Small intestine (tissue), 7 donors: ENCODE results near the gene TSPAN5. TPM values are rescaled to one million over a fixed set of nuclear protein-coding genes. Genes with fewer than 3 reads are reported as not detected.
"Not testable (repeated sequence)": the region's sequence is repeated elsewhere in the genome, so short reads cannot be mapped to it uniquely, and the experiment has no call there.

Source experiments
- DNase-seq, 2 donors: peaks; one replicate each; pipeline versions ENCODE4 v3.0.0 to v3.0.0-alpha.2; 2013
- FAIRE-seq: peaks from 2 replicates; lab custom pipeline; 2012; peaks lifted over from hg19 to GRCh38; lab: Jason Lieb, UNC
- H3K27ac ChIP-seq, 3 donors: one replicate each; pipeline ENCODE4 v1.5.1; 2013; ENCODE audit warnings: low read length in 2 of 3, mild to moderate bottlenecking in 2 of 3, control low read depth in 1 of 3, inconsistent platforms in 1 of 3, low read depth in 1 of 3, moderate library complexity in 1 of 3
- H3K27me3 ChIP-seq, 3 donors: one replicate each; pipeline ENCODE4 v1.6.1; 2013; ENCODE audit warnings: low read length in 3 of 3, inconsistent platforms in 1 of 3; ENCODE audit not compliant: control insufficient read depth in 3 of 3, insufficient read depth in 3 of 3
- H3K36me3 ChIP-seq, 3 donors: one replicate each; pipeline ENCODE4 v1.6.1; 2013; ENCODE audit warnings: low read length in 3 of 3, inconsistent platforms in 1 of 3, low read depth in 1 of 3, mild to moderate bottlenecking in 1 of 3, moderate library complexity in 1 of 3; ENCODE audit not compliant: control insufficient read depth in 3 of 3, insufficient read depth in 2 of 3
- H3K4me1 ChIP-seq, 3 donors: one replicate each; pipeline ENCODE4 v1.6.1; 2013; ENCODE audit warnings: low read length in 2 of 3, inconsistent platforms in 1 of 3, low read depth in 1 of 3, mild to moderate bottlenecking in 1 of 3, moderate library complexity in 1 of 3; ENCODE audit not compliant: control insufficient read depth in 3 of 3, insufficient read depth in 2 of 3
- H3K4me3 ChIP-seq, 3 donors: one replicate each; pipeline ENCODE4 v1.5.1; 2013; ENCODE audit warnings: low read length in 3 of 3, control low read depth in 1 of 3, inconsistent platforms in 1 of 3, low read depth in 1 of 3, mild to moderate bottlenecking in 1 of 3, moderate library complexity in 1 of 3
- H3K9me3 ChIP-seq, 2 donors: one replicate each; pipeline ENCODE4 v1.6.1; 2013; ENCODE audit warnings: low read depth in 1 of 2, low read length in 1 of 2; ENCODE audit not compliant: control insufficient read depth in 2 of 2, insufficient read depth in 1 of 2
- WGBS, 3 donors: extraction: QIAGEN DNeasy Blood & Tissue Kit; methylation state at CpG; one replicate each; pipeline ENCODE4 v1.1.7; 2013; 5-methylcytosine and 5-hydroxymethylcytosine counted together
- polyA plus RNA-seq, 4 donors: library from polyadenylated mRNA; stranded (reverse) in 3 of 4; unstranded in 1 of 4; fragments of 200-250 nt in 3 of 4; fragments of 120-200 nt in 1 of 4; gene quantifications; one replicate each; pipeline versions ENCODE4 v1.2.1 to v1.2.3, GENCODE V29; 2013
- donor health status: healthy with polysubstance abuse.
- donor health status: control.
- donor health status: control.
- donor health status: Bipolar disorder and iron deficiency.
- donor health status: healthy.

Gene TSPAN5
- polyA plus RNA-seq, 4 donors: 0.67 to 4.9 (median 2.2) TPM

DNA sequence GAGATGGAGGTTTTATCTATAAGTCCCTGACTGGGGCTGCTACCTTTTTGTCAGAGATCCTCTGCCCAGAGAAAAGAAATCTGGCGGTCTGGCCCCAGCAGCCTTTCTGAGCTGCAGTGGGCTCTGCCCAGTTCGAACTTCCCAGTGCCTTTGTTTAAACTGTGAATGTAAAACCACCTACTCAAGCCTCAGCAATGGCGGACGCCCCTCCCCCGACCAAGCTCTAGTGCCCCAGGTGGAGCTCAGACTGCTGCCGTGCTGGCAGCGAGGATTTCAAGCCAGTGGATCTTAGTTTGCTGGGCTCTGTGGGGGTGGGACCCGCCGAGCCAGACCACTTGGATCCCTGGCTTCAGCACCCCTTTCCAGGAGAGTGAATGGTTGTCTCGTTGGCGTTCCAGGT is 121.8 kb downstream of the TSPAN5 start:
- 92 to 98% (median 92%) methylated on average over 11 of the region's 11 CpGs for WGBS, 3 donors
- H3K27me3 ChIP-seq: no peaks in the 10 kb centered on the region
- DNase-seq (no peak), FAIRE-seq (no peak)
- no peak overlapping the region for H3K27ac ChIP-seq
- H3K4me1 ChIP-seq: no peaks in the 10 kb centered on the region
- no peaks in the 10 kb centered on the region for H3K36me3 ChIP-seq
- no peak overlapping the region for H3K4me3 ChIP-seq
- no peaks in the 10 kb centered on the region for H3K9me3 ChIP-seq

- not testable (repeated sequence) for H3K27me3 ChIP-seq, H3K4me3 ChIP-seq, H3K4me1 ChIP-seq, H3K36me3 ChIP-seq, H3K27ac ChIP-seq, H3K9me3 ChIP-seq, FAIRE-seq, DNase-seq
- WGBS, 3 donors: 80 to 87% (median 81%) methylated on average over 2 of the region's 2 CpGs
Measured at GRCh38 chr4:98534146-98534545, 124.3 kb downstream of the TSPAN5 start.

GRCh38 chr4:98530572-98530971 is 127.8 kb downstream of the TSPAN5 start:
- Histone ChIP-seq H3K36me3 (no peaks in the 10 kb centered on the region), H3K27ac (no peak overlapping the region), H3K9me3 (no peaks in the 10 kb centered on the region), H3K4me1 (peaks cover 0 to 2% (median 0%) of the 10 kb centered on the region in 3 donors), H3K27me3 (no peaks in the 10 kb centered on the region), H3K4me3 (no peak overlapping the region)
- no peak for DNase-seq
- FAIRE-seq: no peak
- WGBS, 3 donors: 96 to 99% (median 96%) methylated on average over 3 of the region's 3 CpGs

- H3K27ac ChIP-seq: no peak overlapping the region
- no peaks in the 10 kb centered on the region for H3K27me3 ChIP-seq
- no peak for DNase-seq
- H3K4me1 ChIP-seq: peaks cover 0 to 2% (median 0%) of the 10 kb centered on the region in 3 donors
- no peaks in the 10 kb centered on the region for H3K36me3 ChIP-seq
- no peak for FAIRE-seq
- H3K4me3 ChIP-seq: no peak overlapping the region
- H3K9me3 ChIP-seq: no peaks in the 10 kb centered on the region
- WGBS, 3 donors: 74 to 83% (median 80%) methylated on average over 2 of the region's 2 CpGs
Measured at GRCh38 chr4:98529970-98530569, 128.3 kb downstream of the TSPAN5 start.

- H3K27ac ChIP-seq: no peak overlapping the region
- H3K4me1 ChIP-seq: peaks cover 0 to 2% (median 0%) of the 10 kb centered on the region in 3 donors
- FAIRE-seq: no peak
- WGBS, 3 donors: 77 to 90% (median 90%) methylated on average over 3 of the region's 3 CpGs
- no peak for DNase-seq
- H3K4me3 ChIP-seq: no peak overlapping the region
- no peaks in the 10 kb centered on the region for H3K9me3 ChIP-seq
- H3K27me3 ChIP-seq: no peaks in the 10 kb centered on the region
- H3K36me3 ChIP-seq: no peaks in the 10 kb centered on the region
Measured at GRCh38 chr4:98528882-98529281, 129.5 kb downstream of the TSPAN5 start.

GRCh38 chr4:98527534-98528269 is 130.7 kb downstream of the TSPAN5 start:
- Histone ChIP-seq H3K27me3 (no peaks in the 10 kb centered on the region), H3K36me3 (no peaks in the 10 kb centered on the region), H3K9me3 (no peaks in the 10 kb centered on the region), H3K27ac (no peak overlapping the region), H3K4me3 (no peak overlapping the region), H3K4me1 (peaks cover 0 to 2% (median 0%) of the 10 kb centered on the region in 3 donors)
- DNase-seq (no peak), FAIRE-seq (no peak)
- 85 to 92% (median 90%) methylated on average over 9 of the region's 9 CpGs for WGBS, 3 donors

DNA sequence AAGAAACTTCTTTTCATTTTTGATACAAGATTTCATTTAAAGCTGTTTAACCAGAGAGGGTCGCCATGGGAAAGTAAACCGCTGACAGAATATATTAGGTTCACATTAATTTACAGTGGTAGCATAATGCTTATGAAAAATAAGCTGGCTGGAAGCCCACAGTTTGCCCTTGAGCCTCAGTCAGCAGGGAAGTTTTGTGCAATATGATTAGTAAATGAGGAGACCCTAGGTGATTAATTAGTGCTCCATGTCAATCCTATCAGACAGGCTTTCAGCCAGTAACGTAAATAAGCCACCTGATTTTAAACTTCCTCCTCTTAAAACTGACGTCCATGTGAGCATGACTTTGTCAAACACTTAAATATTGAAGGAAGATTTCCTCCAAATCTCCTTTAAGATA is 134.2 kb downstream of the TSPAN5 start:
- no peak for DNase-seq
- H3K4me1 ChIP-seq: peaks cover 0 to 2% (median 0%) of the 10 kb centered on the region in 3 donors
- no peak overlapping the region for H3K27ac ChIP-seq
- H3K9me3 ChIP-seq: peaks cover 0 to 7% of the 10 kb centered on the region in 2 donors
- no peaks in the 10 kb centered on the region for H3K36me3 ChIP-seq
- no peak for FAIRE-seq
- 54 to 68% (median 60%) methylated on average over 4 of the region's 4 CpGs for WGBS, 3 donors
- H3K27me3 ChIP-seq: no peaks in the 10 kb centered on the region
- H3K4me3 ChIP-seq: no peak overlapping the region

DNA sequence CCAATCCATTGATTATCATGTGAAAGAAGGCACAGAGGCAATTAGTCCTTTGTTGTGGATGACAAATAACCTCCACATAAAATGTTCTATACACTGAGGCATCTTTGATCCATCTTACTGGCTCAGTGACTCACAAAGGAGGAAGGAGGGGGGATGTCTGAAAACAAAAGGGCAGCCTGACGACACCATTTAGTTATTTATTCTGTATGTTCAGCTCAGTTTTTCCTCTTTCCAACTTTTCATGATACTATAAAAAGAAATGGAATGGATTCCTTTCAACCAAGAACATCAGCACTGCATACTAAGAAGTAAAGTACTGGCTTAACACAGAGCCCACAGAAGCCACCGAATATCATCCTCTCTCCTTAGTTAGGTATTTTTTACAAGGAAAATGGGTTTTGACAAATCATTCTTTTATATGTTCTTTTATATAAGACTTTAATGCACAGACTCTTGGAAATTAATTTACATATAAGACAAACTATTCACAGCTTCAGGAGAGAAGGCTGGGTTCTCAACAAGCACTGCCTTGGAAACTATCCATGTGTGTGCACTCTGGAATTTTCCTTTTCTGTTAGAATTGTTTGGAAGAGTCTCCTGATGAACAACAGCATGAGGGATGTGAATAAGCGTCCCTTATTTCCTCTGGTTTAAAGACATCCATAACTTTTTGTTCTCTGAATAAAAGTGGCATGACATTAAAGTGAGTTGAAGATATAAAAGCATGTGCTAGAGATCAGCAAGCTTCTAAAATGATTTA is 135.6 kb downstream of the TSPAN5 start:
- FAIRE-seq: no peak
- Histone ChIP-seq H3K36me3 (no peaks in the 10 kb centered on the region), H3K4me1 (peaks cover 0 to 2% (median 0%) of the 10 kb centered on the region in 3 donors), H3K9me3 (peaks cover 0 to 7% of the 10 kb centered on the region in 2 donors), H3K4me3 (no peak overlapping the region), H3K27ac (peak overlapping the region in 1 of 3 donors; percentile 30), H3K27me3 (no peaks in the 10 kb centered on the region)
- 61 to 89% (median 81%) methylated on average over 3 of the region's 3 CpGs for WGBS, 3 donors
- DNase-seq: no peak
